SK-N-SH (cell line): ENCODE results near the gene CCDC6. TPM values are rescaled to one million over a fixed set of nuclear protein-coding genes. Genes with fewer than 3 reads are reported as not detected.

Source experiments
- CTCF ChIA-PET: fragments of 300-600, 350-600 bp; formaldehyde crosslinking; extraction: SDS; loops from one replicate; lab custom pipeline; 2021; lab: Yijun Ruan, JAX
- POLR2A ChIA-PET: fragments of 350-600 bp; sonication (Branson Sonifier 250); formaldehyde crosslinking; extraction: SDS; loops from one replicate; lab custom pipeline; 2020; ENCODE audit warnings: antibody characterized with exemption, inconsistent platforms; lab: Yijun Ruan, JAX
- DNase-seq: peaks from one replicate; pipeline ENCODE4 v3.0.0; 2012
- H2AFZ ChIP-seq: fragments of 200-600 bp; sonication (generic); 2 replicates; pipeline ENCODE4 v1.8.1; 2016; ENCODE audit warnings: antibody characterized with exemption, mild to moderate bottlenecking, low read depth
- H3F3A ChIP-seq: fragments of 200-600 bp; sonication (generic); replicated peaks from 2 replicates; pipeline ENCODE3; 2016; ENCODE audit warnings: antibody characterized with exemption, mild to moderate bottlenecking; ENCODE audit not compliant: insufficient read depth
- H3K27ac ChIP-seq, 2 experiments: fragments of 200-500 bp in 1 of 2; fragments of 200-600 bp in 1 of 2; sonication (Bioruptor generic) in 1 of 2; sonication (generic), shearing (Covaris generic) in 1 of 2; 2 replicates each; pipeline versions ENCODE4 v1.5.1 to v1.6.1; 2014 to 2016; ENCODE audit warnings: low read depth in 2 of 2, inconsistent platforms in 1 of 2, low read length in 1 of 2, mild to moderate bottlenecking in 1 of 2, mixed read lengths in 1 of 2
- H3K27me3 ChIP-seq: fragments of 200-600 bp; sonication (generic), shearing (Covaris generic); 2 replicates; pipeline ENCODE4 v1.6.1; 2016; ENCODE audit warnings: mixed run types; ENCODE audit not compliant: insufficient read depth
- H3K36me3 ChIP-seq, 2 experiments: fragments of 200-500 bp in 1 of 2; fragments of 200-600 bp in 1 of 2; sonication (Bioruptor generic) in 1 of 2; sonication (generic) in 1 of 2; replicated peaks in 1 of 2; 2 replicates each; pipeline versions ENCODE3 to v1.5.1; 2014 to 2016; ENCODE audit warnings: low read length in 1 of 2, mild to moderate bottlenecking in 1 of 2; ENCODE audit not compliant: insufficient read depth in 2 of 2, control insufficient read depth in 1 of 2
- H3K4me1 ChIP-seq, 2 experiments: fragments of 200-500 bp in 1 of 2; fragments of 200-600 bp in 1 of 2; sonication (Bioruptor generic) in 1 of 2; sonication (generic), shearing (Covaris generic) in 1 of 2; 2 replicates each; pipeline versions ENCODE4 v1.5.1 to v1.6.1; 2014 to 2016; ENCODE audit warnings: low read depth in 1 of 2, low read length in 1 of 2, mixed run types in 1 of 2; ENCODE audit not compliant: insufficient read depth in 2 of 2, control insufficient read depth in 1 of 2
- H3K4me2 ChIP-seq: fragments of 200-600 bp; sonication (generic), shearing (Covaris generic); 2 replicates; pipeline ENCODE4 v1.6.1; 2017; ENCODE audit warnings: mixed run types
- H3K4me3 ChIP-seq, 2 experiments: fragments of 200-500 bp in 1 of 2; fragments of 200-600 bp in 1 of 2; sonication (Bioruptor generic) in 1 of 2; sonication (generic), shearing (Covaris generic) in 1 of 2; 2 replicates each; pipeline versions ENCODE4 v1.5.1 to v1.8.1; 2014 to 2016; ENCODE audit warnings: low read depth in 2 of 2, inconsistent platforms in 1 of 2, low read length in 1 of 2, mild to moderate bottlenecking in 1 of 2, mixed read lengths in 1 of 2, moderate library complexity in 1 of 2
- H3K79me2 ChIP-seq: fragments of 200-600 bp; sonication (generic); 2 replicates; pipeline ENCODE4 v1.8.1; 2017; ENCODE audit warnings: mild to moderate bottlenecking; ENCODE audit not compliant: insufficient read depth
- H3K9ac ChIP-seq: fragments of 200-600 bp; sonication (generic); 2 replicates; pipeline ENCODE4 v1.6.1; 2017; ENCODE audit warnings: mixed run types
- H3K9me2 ChIP-seq: fragments of 200-600 bp; sonication (generic); 2 replicates; pipeline ENCODE4 v1.6.1; 2017; ENCODE audit warnings: mixed run types
- H3K9me3 ChIP-seq: fragments of 200-600 bp; sonication (generic); 2 replicates; pipeline ENCODE4 v1.6.1; 2017; ENCODE audit warnings: mixed run types, mild to moderate bottlenecking, moderate library complexity
- H4K20me1 ChIP-seq: fragments of 200-600 bp; sonication (generic); 2 replicates; pipeline ENCODE4 v1.6.1; 2017; ENCODE audit warnings: mild to moderate bottlenecking, mixed run types; ENCODE audit not compliant: insufficient read depth
- CHD2 ChIP-seq: fragments of 150-350 bp; IDR thresholded peaks from 2 replicates; pipeline ENCODE4 v1.6.1; 2018; ENCODE audit warnings: low read length; ENCODE audit not compliant: partially characterized antibody
- ELF1 ChIP-seq: IDR thresholded peaks from 2 replicates; pipeline ENCODE4 v1.4.0; 2012
- FOSL2 ChIP-seq: IDR thresholded peaks from 2 replicates; pipeline ENCODE4 v1.4.0; 2012; ENCODE audit warnings: low read depth, mild to moderate bottlenecking, moderate library complexity, borderline replicate concordance
- FOXM1 ChIP-seq: IDR thresholded peaks from 2 replicates; pipeline ENCODE4 v1.4.0; 2012; ENCODE audit warnings: low read depth, mild to moderate bottlenecking
- MEF2A ChIP-seq: IDR thresholded peaks from 2 replicates; pipeline ENCODE4 v1.4.0; 2012; ENCODE audit warnings: low read depth, borderline replicate concordance
- NFIC ChIP-seq: IDR thresholded peaks from 2 replicates; pipeline ENCODE4 v1.4.0; 2012; ENCODE audit warnings: borderline replicate concordance
- RFX5 ChIP-seq: IDR thresholded peaks from 2 replicates; pipeline ENCODE4 v1.6.1; 2012; ENCODE audit warnings: mild to moderate bottlenecking, improper control_type of control experiment, low read length
- RXRA ChIP-seq: IDR thresholded peaks from 2 replicates; pipeline ENCODE4 v1.4.0; 2012; ENCODE audit warnings: low read depth, mild to moderate bottlenecking, borderline replicate concordance
- SIN3A ChIP-seq: IDR thresholded peaks from 2 replicates; pipeline ENCODE4 v1.6.1; 2012; ENCODE audit warnings: low read depth, mild to moderate bottlenecking, low read length, moderate library complexity, borderline replicate concordance
- SMC3 ChIP-seq: IDR thresholded peaks from 2 replicates; pipeline ENCODE4 v1.6.1; 2012; ENCODE audit warnings: low read depth, low read length, improper control_type of control experiment
- TAF1 ChIP-seq: IDR thresholded peaks from 2 replicates; pipeline ENCODE4 v1.6.1; 2012; ENCODE audit warnings: low read depth, mild to moderate bottlenecking, low read length, moderate library complexity, borderline replicate concordance
- WGBS: methylation state at CpG from one replicate; pipeline ENCODE4 v1.1.6; 2017; ENCODE audit warnings: low lambda C conversion rate; 5-methylcytosine and 5-hydroxymethylcytosine counted together
- polyA plus RNA-seq, 3 experiments: library from polyadenylated mRNA; depleted of rRNA; stranded (reverse); fragments of >200 nt; gene quantifications; 2 replicates each; pipeline ENCODE4 v1.2.3, GENCODE V29; 2012
- TF ChIP-seq, protein P1 (sequence below): IDR thresholded peaks from 2 replicates; pipeline ENCODE4 v1.4.0; 2012; ENCODE audit warnings: low read depth
- TF ChIP-seq, protein P2 (sequence below): fragments of 150-350 bp; IDR thresholded peaks from 2 replicates; pipeline ENCODE4 v1.6.1; 2017; ENCODE audit warnings: antibody characterized with exemption, low read length, low read depth, borderline replicate concordance
- TF ChIP-seq, protein P3 (sequence below): IDR thresholded peaks from 2 replicates; pipeline ENCODE4 v1.4.0; 2012; ENCODE audit warnings: low read depth, borderline replicate concordance
- TF ChIP-seq, protein P4 (sequence below): IDR thresholded peaks from 2 replicates; pipeline ENCODE4 v1.6.1; 2012; ENCODE audit warnings: mild to moderate bottlenecking, low read depth, low read length, moderate library complexity
- TF ChIP-seq, protein P5 (sequence below): IDR thresholded peaks from 2 replicates; pipeline ENCODE4; 2012

Gene CCDC6
- polyA plus RNA-seq, 1 of the 3 experiments (the other 2 are of a cell fraction), result 10.8 TPM

DNA sequence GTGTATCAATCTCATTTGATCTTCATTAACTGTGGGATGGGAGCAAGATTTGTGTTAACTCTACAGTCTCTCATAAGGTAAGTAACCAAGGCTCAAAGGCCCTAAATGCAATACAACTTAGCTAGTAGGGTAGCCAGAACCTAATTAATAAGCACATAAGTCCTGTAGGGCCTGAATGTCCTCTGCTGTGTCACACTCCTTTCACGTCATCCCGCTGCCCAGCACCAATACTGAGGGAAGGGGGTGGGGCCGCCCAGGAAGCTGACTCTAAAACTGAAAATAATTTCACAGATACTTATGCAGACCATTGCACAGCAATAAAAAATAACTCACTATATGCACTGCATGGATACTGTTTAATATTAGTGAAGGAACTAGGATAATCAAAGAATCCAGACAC, 13.7 kb downstream of the CCDC6 start:
- H3K36me3 ChIP-seq, result peaks cover 0 to 11% of the 10 kb centered on the region in 2 experiments
- TF ChIP-seq, protein P1, sequence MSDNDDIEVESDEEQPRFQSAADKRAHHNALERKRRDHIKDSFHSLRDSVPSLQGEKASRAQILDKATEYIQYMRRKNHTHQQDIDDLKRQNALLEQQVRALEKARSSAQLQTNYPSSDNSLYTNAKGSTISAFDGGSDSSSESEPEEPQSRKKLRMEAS, result no peak
- TF ChIP-seq, protein P2, sequence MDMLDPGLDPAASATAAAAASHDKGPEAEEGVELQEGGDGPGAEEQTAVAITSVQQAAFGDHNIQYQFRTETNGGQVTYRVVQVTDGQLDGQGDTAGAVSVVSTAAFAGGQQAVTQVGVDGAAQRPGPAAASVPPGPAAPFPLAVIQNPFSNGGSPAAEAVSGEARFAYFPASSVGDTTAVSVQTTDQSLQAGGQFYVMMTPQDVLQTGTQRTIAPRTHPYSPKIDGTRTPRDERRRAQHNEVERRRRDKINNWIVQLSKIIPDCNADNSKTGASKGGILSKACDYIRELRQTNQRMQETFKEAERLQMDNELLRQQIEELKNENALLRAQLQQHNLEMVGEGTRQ, result no peak
- no peak for TF ChIP-seq RFX5
- TF ChIP-seq SMC3, result no peak
- TF ChIP-seq, protein P3, sequence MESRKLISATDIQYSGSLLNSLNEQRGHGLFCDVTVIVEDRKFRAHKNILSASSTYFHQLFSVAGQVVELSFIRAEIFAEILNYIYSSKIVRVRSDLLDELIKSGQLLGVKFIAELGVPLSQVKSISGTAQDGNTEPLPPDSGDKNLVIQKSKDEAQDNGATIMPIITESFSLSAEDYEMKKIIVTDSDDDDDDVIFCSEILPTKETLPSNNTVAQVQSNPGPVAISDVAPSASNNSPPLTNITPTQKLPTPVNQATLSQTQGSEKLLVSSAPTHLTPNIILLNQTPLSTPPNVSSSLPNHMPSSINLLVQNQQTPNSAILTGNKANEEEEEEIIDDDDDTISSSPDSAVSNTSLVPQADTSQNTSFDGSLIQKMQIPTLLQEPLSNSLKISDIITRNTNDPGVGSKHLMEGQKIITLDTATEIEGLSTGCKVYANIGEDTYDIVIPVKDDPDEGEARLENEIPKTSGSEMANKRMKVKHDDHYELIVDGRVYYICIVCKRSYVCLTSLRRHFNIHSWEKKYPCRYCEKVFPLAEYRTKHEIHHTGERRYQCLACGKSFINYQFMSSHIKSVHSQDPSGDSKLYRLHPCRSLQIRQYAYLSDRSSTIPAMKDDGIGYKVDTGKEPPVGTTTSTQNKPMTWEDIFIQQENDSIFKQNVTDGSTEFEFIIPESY, result no peak
- TF ChIP-seq CHD2, result no peak
- TF ChIP-seq RXRA, result no peak
- no peak for TF ChIP-seq FOXM1
- no peak for TF ChIP-seq SIN3A
- TF ChIP-seq TAF1, result no peak
- TF ChIP-seq, protein P4, sequence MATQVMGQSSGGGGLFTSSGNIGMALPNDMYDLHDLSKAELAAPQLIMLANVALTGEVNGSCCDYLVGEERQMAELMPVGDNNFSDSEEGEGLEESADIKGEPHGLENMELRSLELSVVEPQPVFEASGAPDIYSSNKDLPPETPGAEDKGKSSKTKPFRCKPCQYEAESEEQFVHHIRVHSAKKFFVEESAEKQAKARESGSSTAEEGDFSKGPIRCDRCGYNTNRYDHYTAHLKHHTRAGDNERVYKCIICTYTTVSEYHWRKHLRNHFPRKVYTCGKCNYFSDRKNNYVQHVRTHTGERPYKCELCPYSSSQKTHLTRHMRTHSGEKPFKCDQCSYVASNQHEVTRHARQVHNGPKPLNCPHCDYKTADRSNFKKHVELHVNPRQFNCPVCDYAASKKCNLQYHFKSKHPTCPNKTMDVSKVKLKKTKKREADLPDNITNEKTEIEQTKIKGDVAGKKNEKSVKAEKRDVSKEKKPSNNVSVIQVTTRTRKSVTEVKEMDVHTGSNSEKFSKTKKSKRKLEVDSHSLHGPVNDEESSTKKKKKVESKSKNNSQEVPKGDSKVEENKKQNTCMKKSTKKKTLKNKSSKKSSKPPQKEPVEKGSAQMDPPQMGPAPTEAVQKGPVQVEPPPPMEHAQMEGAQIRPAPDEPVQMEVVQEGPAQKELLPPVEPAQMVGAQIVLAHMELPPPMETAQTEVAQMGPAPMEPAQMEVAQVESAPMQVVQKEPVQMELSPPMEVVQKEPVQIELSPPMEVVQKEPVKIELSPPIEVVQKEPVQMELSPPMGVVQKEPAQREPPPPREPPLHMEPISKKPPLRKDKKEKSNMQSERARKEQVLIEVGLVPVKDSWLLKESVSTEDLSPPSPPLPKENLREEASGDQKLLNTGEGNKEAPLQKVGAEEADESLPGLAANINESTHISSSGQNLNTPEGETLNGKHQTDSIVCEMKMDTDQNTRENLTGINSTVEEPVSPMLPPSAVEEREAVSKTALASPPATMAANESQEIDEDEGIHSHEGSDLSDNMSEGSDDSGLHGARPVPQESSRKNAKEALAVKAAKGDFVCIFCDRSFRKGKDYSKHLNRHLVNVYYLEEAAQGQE, result no peak
- no peak for TF ChIP-seq FOSL2
- TF ChIP-seq NFIC, result no peak
- no peak for TF ChIP-seq MEF2A
- TF ChIP-seq ELF1, result no peak
- TF ChIP-seq, protein P5, sequence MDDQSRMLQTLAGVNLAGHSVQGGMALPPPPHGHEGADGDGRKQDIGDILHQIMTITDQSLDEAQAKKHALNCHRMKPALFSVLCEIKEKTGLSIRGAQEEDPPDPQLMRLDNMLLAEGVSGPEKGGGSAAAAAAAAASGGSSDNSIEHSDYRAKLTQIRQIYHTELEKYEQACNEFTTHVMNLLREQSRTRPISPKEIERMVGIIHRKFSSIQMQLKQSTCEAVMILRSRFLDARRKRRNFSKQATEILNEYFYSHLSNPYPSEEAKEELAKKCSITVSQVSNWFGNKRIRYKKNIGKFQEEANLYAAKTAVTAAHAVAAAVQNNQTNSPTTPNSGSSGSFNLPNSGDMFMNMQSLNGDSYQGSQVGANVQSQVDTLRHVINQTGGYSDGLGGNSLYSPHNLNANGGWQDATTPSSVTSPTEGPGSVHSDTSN, result no peak
- TF ChIP-seq, all 33 proteins: peak for 0
- CTCF ChIA-PET, result interaction anchor here (2.7 kb wide), 1 partner anchor 13 kb away, joined by 10 read pairs; the partner anchor contains the start of gene CCDC6
- 92% methylated on average over 3 of the region's 3 CpGs for WGBS
- Histone ChIP-seq H3K4me2 (no peak overlapping the region), H3K9ac (no peak overlapping the region), H3K4me3 (no peak overlapping the region), H3K9me2 (no peaks in the 10 kb centered on the region), H3F3A (no peaks in the 10 kb centered on the region), H3K4me1 (peaks cover 4 to 30% of the 10 kb centered on the region in 2 experiments; a peak in 2 of 4 replicates), H3K79me2 (peaks cover 77% of the 10 kb centered on the region), H3K27me3 (no peaks in the 10 kb centered on the region), H3K27ac (no peak overlapping the region), H2AFZ (no peak overlapping the region), H4K20me1 (peaks cover 53% of the 10 kb centered on the region), H3K9me3 (no peaks in the 10 kb centered on the region)
- POLR2A ChIA-PET, result interaction anchor here (1.1 kb wide), 1 partner anchor 13 kb away, joined by 4 read pairs; no protein-coding TSS in a partner anchor
- no peak for DNase-seq
